Spleen (tissue), 11 donors: ENCODE results near the gene DDX27. TPM values are rescaled to one million over a fixed set of nuclear protein-coding genes. Genes with fewer than 3 reads are reported as not detected.

Experiments
- DNase-seq: peaks from one replicate; pipeline ENCODE4 v3.0.0-alpha.2; 2020
- H3K27ac ChIP-seq, 8 donors: fragments of 200-600 bp; sonication (generic) in 7 of 8; 1 replicate in 4 of 8; 2 replicates in 4 of 8; pipeline versions ENCODE4 v1.5.0 to v1.8.0; 2016 to 2021; ENCODE audit warnings: inconsistent platforms in 4 of 8, mild to moderate bottlenecking in 4 of 8, moderate library complexity in 1 of 8
- H3K27me3 ChIP-seq, 7 donors: fragments of 200-600 bp; sonication (generic) in 6 of 7; replicated peaks in 1 of 7; 1 replicate in 4 of 7; 2 replicates in 3 of 7; pipeline versions ENCODE4 v1.5.0 to v1.8.0; 2016 to 2021; ENCODE audit warnings: inconsistent platforms in 3 of 7, mild to moderate bottlenecking in 1 of 7
- H3K36me3 ChIP-seq, 6 donors: fragments of 200-600 bp; sonication (generic) in 5 of 6; 1 replicate in 4 of 6; 2 replicates in 2 of 6; pipeline versions ENCODE4 v1.5.0 to v1.8.0; 2016 to 2021; ENCODE audit warnings: inconsistent platforms in 2 of 6
- H3K4me1 ChIP-seq, 6 donors: fragments of 200-600 bp; sonication (generic) in 5 of 6; 1 replicate in 3 of 6; 2 replicates in 3 of 6; pipeline versions ENCODE4 v1.5.0 to v1.8.0; 2016 to 2021; ENCODE audit warnings: inconsistent platforms in 3 of 6
- H3K4me3 ChIP-seq, 8 donors: fragments of 200-600 bp; sonication (generic) in 7 of 8; 1 replicate in 4 of 8; 2 replicates in 4 of 8; pipeline versions ENCODE4 v1.5.0 to v1.8.0; 2016 to 2021; ENCODE audit warnings: inconsistent platforms in 4 of 8, mild to moderate bottlenecking in 4 of 8, moderate library complexity in 2 of 8
- H3K9me3 ChIP-seq, 8 donors: fragments of 200-600 bp; sonication (generic) in 7 of 8; 1 replicate in 4 of 8; 2 replicates in 4 of 8; pipeline versions ENCODE4 v1.5.0 to v1.8.0; 2016 to 2021; ENCODE audit warnings: inconsistent platforms in 4 of 8
- POLR2A ChIP-seq, 3 donors: fragments of 450-650 bp; IDR thresholded peaks; one replicate each; pipeline ENCODE4 v1.5.1; 2017; ENCODE audit warnings: antibody characterized with exemption in 3 of 3, mild to moderate bottlenecking in 1 of 3
- POLR2AphosphoS5 ChIP-seq, 3 donors: sonication (generic); formaldehyde crosslinking; IDR thresholded peaks; one replicate each; pipeline ENCODE4 v1.5.1; 2017; ENCODE audit warnings: antibody characterized with exemption in 3 of 3
- WGBS, 5 donors: extraction: QIAGEN DNeasy Blood & Tissue Kit in 3 of 5; methylation state at CpG; one replicate each; pipeline versions ENCODE4 v1.1.5 to v1.1.7; 2013 to 2018; 5-methylcytosine and 5-hydroxymethylcytosine counted together
- intact Hi-C: fragments of 100-400 bp; cut with DNase I; formaldehyde crosslinking; loops from one replicate; pipeline ENCODE4 v1.15.0; 2023; ENCODE audit warnings: low total_unique reads
- polyA plus RNA-seq, 3 donors: library from polyadenylated mRNA; stranded (reverse); fragments of 200-250 nt; gene quantifications; one replicate each; pipeline ENCODE4 v1.2.1, GENCODE V29; 2013
- total RNA-seq, 7 donors: library from RNA; depleted of rRNA in 3 of 7; stranded (reverse); fragments of >200 nt in 3 of 7; fragmentation: NEBNext Ultra II Directional in 4 of 7; extraction: Animal tissue kit (Norgen Biotek cat#: 25700) in 4 of 7; gene quantifications; one replicate each; pipeline versions ENCODE4 v1.1.0 to v1.2.1, GENCODE V29; 2016 to 2021
- TF ChIP-seq, protein P1 (sequence below), 11 experiments: fragments of 200-600 bp in 7 of 11; fragments of 450-650 bp in 4 of 11; sonication (generic) in 4 of 11; IDR thresholded peaks in 8 of 11; conservative IDR thresholded peaks in 3 of 11; 1 replicate in 7 of 11; 2 replicates in 4 of 11; pipeline versions ENCODE4 v1.4.0 to v1.8.0; 2016 to 2021; ENCODE audit warnings: antibody characterized with exemption in 11 of 11, inconsistent platforms in 4 of 11, mild to moderate bottlenecking in 1 of 11
- donor health status: healthy with polysubstance abuse.
- donor health status: DM: no; HTN: no; CAD: no; lungs with moderate emphysema.
- donor health status: DM: no; HTN: no; CAD: no.
- donor health status: Bipolar disorder and iron deficiency.
- donor health status: healthy.
- donor health status: DM: no; HTN: no; CAD: no.
- donor health status: DM: yes; HTN: yes; CAD: no.

Gene DDX27
- total and polyA plus RNA-seq, 10 donors: 30.2 to 39.0 (median 36.0) TPM

DNA sequence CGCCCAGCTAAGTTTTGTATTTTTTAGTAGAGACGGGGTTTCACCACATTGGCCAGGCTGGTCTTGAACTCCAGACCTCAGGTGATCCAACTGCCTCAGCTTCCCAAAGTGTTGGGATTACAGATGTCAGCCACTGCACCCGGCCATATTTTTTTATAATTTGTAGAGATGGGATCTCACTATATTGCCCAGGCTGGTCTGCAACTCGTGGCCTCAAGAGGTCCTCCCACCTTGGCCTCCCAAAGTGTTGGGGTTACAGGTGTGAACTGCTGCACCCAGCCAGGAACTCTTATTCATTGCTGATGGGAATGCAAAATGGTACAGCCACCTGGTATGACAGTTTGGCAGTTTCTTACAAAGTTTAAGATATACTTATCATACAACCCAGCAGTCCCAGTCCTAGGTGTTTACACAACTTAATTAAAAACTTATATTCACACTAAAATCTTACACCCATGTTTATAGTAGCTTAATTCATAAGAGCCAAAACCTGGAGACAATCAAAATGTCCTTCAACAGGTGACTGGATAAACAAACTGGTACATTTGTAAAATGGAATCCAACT is 19.4 kb upstream of the DDX27 start:
- TF ChIP-seq POLR2AphosphoS5 (IDR thresholded peaks at IDR 0.05) (no peak), POLR2A (IDR thresholded peaks at IDR 0.05) (no peak)
- TF ChIP-seq, protein P1, sequence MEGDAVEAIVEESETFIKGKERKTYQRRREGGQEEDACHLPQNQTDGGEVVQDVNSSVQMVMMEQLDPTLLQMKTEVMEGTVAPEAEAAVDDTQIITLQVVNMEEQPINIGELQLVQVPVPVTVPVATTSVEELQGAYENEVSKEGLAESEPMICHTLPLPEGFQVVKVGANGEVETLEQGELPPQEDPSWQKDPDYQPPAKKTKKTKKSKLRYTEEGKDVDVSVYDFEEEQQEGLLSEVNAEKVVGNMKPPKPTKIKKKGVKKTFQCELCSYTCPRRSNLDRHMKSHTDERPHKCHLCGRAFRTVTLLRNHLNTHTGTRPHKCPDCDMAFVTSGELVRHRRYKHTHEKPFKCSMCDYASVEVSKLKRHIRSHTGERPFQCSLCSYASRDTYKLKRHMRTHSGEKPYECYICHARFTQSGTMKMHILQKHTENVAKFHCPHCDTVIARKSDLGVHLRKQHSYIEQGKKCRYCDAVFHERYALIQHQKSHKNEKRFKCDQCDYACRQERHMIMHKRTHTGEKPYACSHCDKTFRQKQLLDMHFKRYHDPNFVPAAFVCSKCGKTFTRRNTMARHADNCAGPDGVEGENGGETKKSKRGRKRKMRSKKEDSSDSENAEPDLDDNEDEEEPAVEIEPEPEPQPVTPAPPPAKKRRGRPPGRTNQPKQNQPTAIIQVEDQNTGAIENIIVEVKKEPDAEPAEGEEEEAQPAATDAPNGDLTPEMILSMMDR (IDR thresholded peaks at IDR 0.05 in 8 of 11, conservative IDR thresholded peaks at IDR 0.05 in 3 of 11): no peak
- H3K4me1 ChIP-seq: no peaks in the 10 kb centered on the region
- H3K36me3 ChIP-seq: no peaks in the 10 kb centered on the region
- H3K27ac ChIP-seq: no peak overlapping the region
- intact Hi-C loops: no loop called here
- H3K4me3 ChIP-seq: no peak overlapping the region
- H3K27me3 ChIP-seq: no peaks in the 10 kb centered on the region
- no peak for DNase-seq
- H3K9me3 ChIP-seq: peaks cover 0 to 7% (median 0%) of the 10 kb centered on the region in 8 donors
- WGBS, 5 donors: 84 to 93% (median 90%) methylated on average over 4 of the region's 4 CpGs

DNA sequence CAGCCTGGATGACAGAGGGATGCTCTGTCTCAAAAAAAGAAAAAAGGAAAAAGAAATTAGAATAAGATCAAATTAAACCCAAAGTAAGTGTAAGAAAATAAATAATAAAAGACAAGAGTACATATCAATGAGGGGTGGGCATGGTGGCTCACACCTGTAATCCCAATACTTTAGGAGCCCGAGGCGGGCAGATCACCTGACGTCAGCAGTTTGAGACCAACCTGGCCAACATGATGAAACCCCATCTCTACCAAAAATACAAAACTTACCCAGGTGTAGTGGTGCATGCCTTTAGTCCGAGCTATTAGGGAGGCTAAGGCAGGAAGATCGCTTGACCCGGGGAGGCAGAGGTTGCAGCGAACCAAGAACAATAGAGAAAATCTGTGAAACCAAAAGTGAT is 16.2 kb upstream of the DDX27 start:
- Histone ChIP-seq H3K27me3 (no peaks in the 10 kb centered on the region), H3K36me3 (no peaks in the 10 kb centered on the region), H3K4me1 (no peaks in the 10 kb centered on the region), H3K4me3 (no peak overlapping the region), H3K9me3 (peaks cover 0 to 7% (median 0%) of the 10 kb centered on the region in 8 donors), H3K27ac (no peak overlapping the region)
- WGBS, 5 donors: 85 to 94% (median 91%) methylated on average over 7 of the region's 7 CpGs
- DNase-seq: no peak
- TF ChIP-seq, protein P1 (IDR thresholded peaks at IDR 0.05 in 8 of 11, conservative IDR thresholded peaks at IDR 0.05 in 3 of 11): no peak
- no peak for TF ChIP-seq POLR2A (IDR thresholded peaks at IDR 0.05)
- no peak for TF ChIP-seq POLR2AphosphoS5 (IDR thresholded peaks at IDR 0.05)
- intact Hi-C loops: no loop called here

DNA sequence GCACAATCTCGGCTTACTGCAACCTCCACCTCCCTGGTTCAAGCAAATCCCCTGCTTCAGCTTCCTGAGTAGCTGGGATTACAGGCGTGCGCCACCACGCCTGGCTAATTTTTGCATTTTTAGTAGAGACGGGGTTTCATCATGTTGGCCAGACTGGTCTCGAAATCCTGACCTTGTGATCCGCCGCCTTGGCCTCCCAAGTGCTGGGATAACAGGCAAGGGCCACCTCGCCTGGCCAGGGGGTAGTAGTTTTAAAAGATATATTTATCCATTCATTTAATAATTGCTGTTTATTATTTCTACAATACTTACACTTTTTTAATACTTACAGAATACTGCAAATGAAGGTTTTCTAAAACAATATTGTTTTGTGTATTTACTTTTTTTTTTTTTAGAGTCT is 15.5 kb upstream of the DDX27 start:
- Histone ChIP-seq H3K4me1 (no peaks in the 10 kb centered on the region), H3K36me3 (no peaks in the 10 kb centered on the region), H3K27me3 (no peaks in the 10 kb centered on the region), H3K4me3 (no peak overlapping the region), H3K27ac (no peak overlapping the region), H3K9me3 (peaks cover 0 to 7% (median 0%) of the 10 kb centered on the region in 8 donors)
- WGBS, 5 donors: 50 to 94% (median 70%) methylated on average over 9 of the region's 9 CpGs
- peak; percentile 58 for DNase-seq
- intact Hi-C loops: no loop called here
- TF ChIP-seq, protein P1 (IDR thresholded peaks at IDR 0.05 in 8 of 11, conservative IDR thresholded peaks at IDR 0.05 in 3 of 11): no peak
- no peak for TF ChIP-seq POLR2AphosphoS5 (IDR thresholded peaks at IDR 0.05)
- TF ChIP-seq POLR2A (IDR thresholded peaks at IDR 0.05): no peak

DNA sequence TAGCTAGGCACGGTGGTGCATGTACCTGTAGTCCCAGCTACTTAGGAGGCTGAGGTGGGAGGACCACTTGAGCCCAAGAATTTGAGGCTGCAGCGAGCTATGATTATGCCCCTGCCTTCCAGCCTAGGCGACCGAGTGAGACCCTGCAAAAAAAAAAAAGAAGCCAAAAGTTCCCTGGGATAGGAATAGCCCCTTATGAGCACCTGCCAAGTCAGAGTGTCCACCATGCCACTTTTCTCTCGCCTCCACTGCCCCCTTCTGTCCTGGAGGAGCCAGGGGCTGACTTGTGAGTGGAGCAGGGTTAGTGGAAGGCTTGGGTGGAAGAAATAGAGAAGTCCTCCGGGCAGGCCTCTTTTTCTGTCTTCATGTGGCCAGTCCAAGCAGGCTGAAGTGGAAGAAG is 12.1 kb upstream of the DDX27 start:
- Histone ChIP-seq H3K27ac (no peak overlapping the region), H3K9me3 (peaks cover 0 to 19% (median 15%) of the 10 kb centered on the region in 8 donors), H3K36me3 (no peaks in the 10 kb centered on the region), H3K4me3 (no peak overlapping the region), H3K27me3 (no peaks in the 10 kb centered on the region), H3K4me1 (no peaks in the 10 kb centered on the region)
- peak; percentile 4 for DNase-seq
- 87 to 96% (median 91%) methylated on average over 6 of the region's 6 CpGs for WGBS, 5 donors
- no peak for TF ChIP-seq POLR2A (IDR thresholded peaks at IDR 0.05)
- TF ChIP-seq POLR2AphosphoS5 (IDR thresholded peaks at IDR 0.05): no peak
- TF ChIP-seq, protein P1 (IDR thresholded peaks at IDR 0.05 in 8 of 11, conservative IDR thresholded peaks at IDR 0.05 in 3 of 11): no peak
- intact Hi-C loops: no loop called here
